ENCODE data around the gene TMEM200A. TPM values are rescaled to one million over a fixed set of nuclear protein-coding genes. Genes with fewer than 3 reads are reported as not detected.

Gene TMEM200A
- polyA plus RNA-seq, 4 donors = 19.9 to 28.1 (median 23.1) TPM

GRCh38 chr6:130482645-130483390 lies 117.0 kb downstream of the TMEM200A start:
- no peak for DNase-seq (ENCODE audit: low read depth in 4 of 4, low spot score in 3 of 4)

GRCh38 chr6:130485870-130486269 lies 120.1 kb downstream of the TMEM200A start:
- DNase-seq (ENCODE audit: low read depth in 4 of 4, low spot score in 3 of 4) = no peak

- DNase-seq (ENCODE audit: low read depth in 4 of 4, low spot score in 3 of 4) = no peak
Observed at GRCh38 chr6:130486417-130486816, 120.6 kb downstream of the TMEM200A start.

- DNase-seq (ENCODE audit: low read depth in 4 of 4, low spot score in 3 of 4) = no peak
Observed at GRCh38 chr6:130489514-130489913, 123.7 kb downstream of the TMEM200A start.

Other genes starting within 250 kb of the TMEM200A start
- 1 to 10 TPM in 2 of 4 donors, under 1 TPM in 2; 0.68 to 1.3 (median 0.97) TPM for gene SAMD3, start 143.1 kb upstream of the TMEM200A start, polyA plus RNA-seq (ENCODE audit: insufficient read length in 4 of 4)